HCT116 (cell line): ENCODE results near the gene C17orf67. TPM values are rescaled to one million over a fixed set of nuclear protein-coding genes. Genes with fewer than 3 reads are reported as not detected.

Source experiments
- ATAC-seq: fragments of 200-7000 bp; cut with Tn5 transposase; 2 replicates; pipeline ENCODE4 v1.9.1; 2020; ENCODE audit warnings: mild to moderate bottlenecking, moderate library complexity
- BruUV-seq: library from RNA; stranded (reverse); fragments of 400-500 nt; replicated peaks from 2 replicates; lab custom pipeline; 2021; lab: Mats Ljungman, UMichigan
- CTCF ChIA-PET: fragments of 300-600 bp; sonication (Branson Sonifier 250); formaldehyde crosslinking; loops from one replicate; lab custom pipeline; 2021; ENCODE audit warnings: antibody characterized with exemption; lab: Charles Lee
- POLR2A ChIA-PET: fragments of 300-600, 350-600 bp; sonication (Branson Sonifier 250); formaldehyde crosslinking; loops from one replicate; lab custom pipeline; 2021; ENCODE audit warnings: antibody characterized with exemption; lab: Charles Lee
- RAD21 ChIA-PET, 2 experiments: fragments of 300-600 bp; sonication (Branson Sonifier 250); formaldehyde crosslinking; loops; one replicate each; lab custom pipeline; 2023; ENCODE audit warnings: low total read pairs in 2 of 2; ENCODE audit not compliant: uncharacterized antibody in 2 of 2, unreplicated experiment in 2 of 2, low non-redundant PET in 1 of 2; lab: Charles Lee
- DNase-seq: peaks from one replicate; pipeline ENCODE4 v3.0.0-alpha.2; 2010; ENCODE audit warnings: low read depth, low spot score
- H2AFZ ChIP-seq: fragments of 200-600 bp; shearing (Covaris generic), sonication (generic); 2 replicates; pipeline ENCODE4 v1.6.1; 2017; ENCODE audit warnings: low read depth, mixed run types, mixed read lengths, antibody characterized with exemption, low read length; ENCODE audit not compliant: poor library complexity, severe bottlenecking
- H3K27ac ChIP-seq: 2 replicates; pipeline ENCODE4 v1.5.1; 2012; ENCODE audit warnings: low read depth, low read length
- H3K27me3 ChIP-seq: fragments of 200-600 bp; sonication (generic); 2 replicates; pipeline ENCODE4 v1.6.1; 2016; ENCODE audit warnings: mixed run types, low read length, mixed read lengths; ENCODE audit not compliant: insufficient read depth
- H3K36me3 ChIP-seq, 2 experiments: fragments of 200-500 bp in 1 of 2; fragments of 200-600 bp in 1 of 2; sonication (Bioruptor generic) in 1 of 2; sonication (generic) in 1 of 2; 2 replicates each; pipeline versions ENCODE4 v1.5.1 to v1.6.1; 2014 to 2016; ENCODE audit warnings: low read length in 2 of 2, inconsistent platforms in 1 of 2, mixed read lengths in 1 of 2, mixed run types in 1 of 2; ENCODE audit not compliant: insufficient read depth in 2 of 2, control insufficient read depth in 1 of 2
- H3K4me1 ChIP-seq, 2 experiments: fragments of 200-600 bp in 1 of 2; sonication (generic) in 1 of 2; 2 replicates each; pipeline versions ENCODE4 v1.5.1 to v1.6.1; 2012 to 2017; ENCODE audit warnings: low read length in 2 of 2, inconsistent platforms in 1 of 2, mild to moderate bottlenecking in 1 of 2, mixed read lengths in 1 of 2, mixed run types in 1 of 2, moderate library complexity in 1 of 2; ENCODE audit not compliant: insufficient read depth in 2 of 2, control insufficient read depth in 1 of 2
- H3K4me2 ChIP-seq: fragments of 200-600 bp; sonication (generic); 2 replicates; pipeline ENCODE4 v1.6.1; 2017; ENCODE audit warnings: mixed run types, low read length, mixed read lengths
- H3K4me3 ChIP-seq, 2 experiments: fragments of 200-600 bp in 1 of 2; sonication (generic) in 1 of 2; replicated peaks in 1 of 2; 2 replicates each; pipeline ENCODE4 v1.5.1; 2011 to 2016; ENCODE audit warnings: low read length in 2 of 2, control low read depth in 1 of 2, low read depth in 1 of 2, mild to moderate bottlenecking in 1 of 2, mixed read lengths in 1 of 2, mixed run types in 1 of 2
- H3K79me2 ChIP-seq: fragments of 200-600 bp; sonication (generic); 2 replicates; pipeline ENCODE4 v1.6.1; 2017; ENCODE audit warnings: mild to moderate bottlenecking, mixed run types, low read length, moderate library complexity, mixed read lengths; ENCODE audit not compliant: insufficient read depth
- H3K9ac ChIP-seq: fragments of 200-600 bp; sonication (generic); 2 replicates; pipeline ENCODE4 v1.6.1; 2016; ENCODE audit warnings: low read length, mixed read lengths
- H3K9me2 ChIP-seq: fragments of 200-600 bp; sonication (generic), shearing (Covaris generic); 2 replicates; pipeline ENCODE4 v1.6.1; 2017; ENCODE audit warnings: mixed run types, mild to moderate bottlenecking, moderate library complexity; ENCODE audit not compliant: insufficient read depth
- H3K9me3 ChIP-seq, 2 experiments: fragments of 200-500 bp in 1 of 2; fragments of 200-600 bp in 1 of 2; sonication (Bioruptor generic) in 1 of 2; sonication (generic) in 1 of 2; 2 replicates each; pipeline ENCODE4 v1.6.1; 2014 to 2017; ENCODE audit warnings: low read length in 2 of 2, mixed read lengths in 2 of 2, inconsistent platforms in 1 of 2, low read depth in 1 of 2, mild to moderate bottlenecking in 1 of 2, mixed run types in 1 of 2, moderate library complexity in 1 of 2; ENCODE audit not compliant: control insufficient read depth in 1 of 2, insufficient read depth in 1 of 2
- H4K20me1 ChIP-seq: fragments of 200-600 bp; sonication (generic), shearing (Covaris generic); 2 replicates; pipeline ENCODE4 v1.6.1; 2017; ENCODE audit warnings: mixed run types, mild to moderate bottlenecking, moderate library complexity; ENCODE audit not compliant: insufficient read depth
- CBX3 ChIP-seq: IDR thresholded peaks from 2 replicates; pipeline ENCODE4 v1.6.1; 2012; ENCODE audit warnings: low read depth
- CTCF ChIP-seq, 3 experiments: fragments of 200-600 bp in 1 of 3; sonication (generic) in 1 of 3; IDR thresholded peaks in 2 of 3; conservative IDR thresholded peaks in 1 of 3; 2 replicates each; pipeline ENCODE4 v1.5.1; 2012 to 2017; ENCODE audit warnings: low read depth in 2 of 3, low read length in 2 of 3, antibody characterized with exemption in 1 of 3, borderline replicate concordance in 1 of 3, control low read depth in 1 of 3, mild to moderate bottlenecking in 1 of 3, mixed read lengths in 1 of 3, mixed run types in 1 of 3, moderate library complexity in 1 of 3; ENCODE audit not compliant: insufficient read depth in 1 of 3
- EGR1 ChIP-seq: IDR thresholded peaks from 2 replicates; pipeline ENCODE4 v1.6.1; 2012; ENCODE audit warnings: low read depth
- EZH2 ChIP-seq: fragments of 200-600 bp; sonication (generic); IDR thresholded peaks from 2 replicates; pipeline ENCODE4 v1.6.1; 2017; ENCODE audit warnings: antibody characterized with exemption, mixed run types
- MAX ChIP-seq: IDR thresholded peaks from 2 replicates; pipeline ENCODE4 v1.6.1; 2012
- POLR2AphosphoS5 ChIP-seq: IDR thresholded peaks from 2 replicates; pipeline ENCODE4 v1.6.1; 2011; ENCODE audit warnings: mild to moderate bottlenecking, low read depth, low read length, moderate library complexity
- RAD21 ChIP-seq: IDR thresholded peaks from 2 replicates; pipeline ENCODE4 v1.6.1; 2012; ENCODE audit warnings: low read depth, mild to moderate bottlenecking
- SP1 ChIP-seq: IDR thresholded peaks from 2 replicates; pipeline ENCODE4 v1.6.1; 2012; ENCODE audit warnings: low read depth
- YY1 ChIP-seq: IDR thresholded peaks from 2 replicates; pipeline ENCODE4 v1.6.1; 2011; ENCODE audit warnings: low read length, low read depth, moderate library complexity, mild to moderate bottlenecking; ENCODE audit not compliant: insufficient replicate concordance; ENCODE audit errors: extremely low read depth
- ZFX ChIP-seq: fragments of 450-650 bp; IDR thresholded peaks from 2 replicates; pipeline ENCODE4 v1.6.1; 2017
- intact Hi-C: fragments of 100-400 bp; cut with micrococcal nuclease; formaldehyde crosslinking; loops from 2 replicates; pipeline ENCODE4 v1.10.0; 2022
- total RNA-seq: library from RNA; stranded (reverse); gene quantifications from one replicate; pipeline ENCODE4 v1.2.1, GENCODE V29; 2021; ENCODE audit not compliant: unreplicated experiment

C17orf67 gene
- total RNA-seq, 1 experiment from 2014 or later, result 0.84 TPM

GRCh38 chr17:56779898-56780777, 53.6 kb downstream of the C17orf67 start:
- H2AFZ ChIP-seq, result peak overlapping the region; percentile 89
- CTCF ChIA-PET, result interaction anchor here (1.0 to 3.1 kb wide), 24 partner anchors 8 to 607 kb away, joined by 3 to 43 read pairs (median 5); partner anchors contain the start of gene NOG
- POLR2A ChIA-PET, result interaction anchor here (0.9 to 1.8 kb wide), 3 partner anchors 64 to 134 kb away, joined by 3 to 10 read pairs (median 3); partner anchors contain the start of gene TRIM25
- no TSS peak for BruUV-seq
- peaks cover 5% of the 10 kb centered on the region; the same call in 1 of the 2 replicates for H3K27me3 ChIP-seq
- no peak overlapping the region for H3K27ac ChIP-seq
- DNase-seq, result peak; percentile 69
- peak overlapping the region; percentile 83 for H3K4me2 ChIP-seq
- RAD21 ChIA-PET, result interaction anchor here (0.7 to 2.1 kb wide), 10 partner anchors 40 to 280 kb away, joined by 3 to 10 read pairs (median 3); partner anchors contain the start of gene NOG (in 2 of the 2)
- peak; percentile 99 for ATAC-seq
- no peaks in the 10 kb centered on the region for H4K20me1 ChIP-seq
- H3K9me3 ChIP-seq, result no peaks in the 10 kb centered on the region
- intact Hi-C loops, result loop anchor here (1.0 to 10.0 kb wide), 5 partner anchors 63 to 1025 kb away; partner anchors contain the start of gene PCTP
- peak overlapping the region; percentile 31 to 49 for H3K4me3 ChIP-seq
- no peaks in the 10 kb centered on the region for H3K36me3 ChIP-seq
- H3K9ac ChIP-seq, result peak overlapping the region; percentile 30
- peaks cover 9 to 16% of the 10 kb centered on the region in 2 experiments; a peak in 3 of 4 replicates for H3K4me1 ChIP-seq
- TF ChIP-seq EZH2, result no peak
- TF ChIP-seq EGR1, result peak; percentile 83
- no peak for TF ChIP-seq POLR2AphosphoS5
- TF ChIP-seq YY1, result no peak
- TF ChIP-seq CBX3, result peak; percentile 35; the same call in 1 of the 2 replicates
- peak; percentile 25; the same call in 1 of the 2 replicates for TF ChIP-seq SP1
- peak; percentile 91 to 99 (median 99) for TF ChIP-seq CTCF (IDR thresholded peaks at IDR 0.05 in 2 of 3, conservative IDR thresholded peaks at IDR 0.05 in 1 of 3; ENCODE audit: borderline replicate concordance in 1 of 3, insufficient read depth in 1 of 3, low read depth in 2 of 3, low read length in 2 of 3)
- peak; percentile 98 for TF ChIP-seq RAD21
- no peak for TF ChIP-seq ZFX
- TF ChIP-seq MAX, result peak; percentile 74
- no peaks in the 10 kb centered on the region for H3K9me2 ChIP-seq
- H3K79me2 ChIP-seq, result no peaks in the 10 kb centered on the region
